Trophoblast cell (in vitro differentiated cells and primary cell): Measurements from ENCODE around the gene PTPRJ.

Experiments used
- DNase-seq, 2 donors: peaks; one replicate each; pipeline ENCODE4 v3.0.0-alpha.2; 2016
- H2AFZ ChIP-seq: 2 replicates; pipeline ENCODE4 v1.6.1; 2013; ENCODE audit warnings: low read length, moderate library complexity, mild to moderate bottlenecking; ENCODE audit not compliant: insufficient read depth, poor library complexity
- H2AK5ac ChIP-seq: 2 replicates; pipeline ENCODE4 v1.6.1; 2013; ENCODE audit warnings: mild to moderate bottlenecking, low read length
- H2BK120ac ChIP-seq: 2 replicates; pipeline ENCODE4 v1.6.1; 2013; ENCODE audit warnings: low read length, mild to moderate bottlenecking, moderate library complexity; ENCODE audit not compliant: insufficient read depth, poor library complexity
- H2BK12ac ChIP-seq: 2 replicates; pipeline ENCODE4 v1.6.1; 2013; ENCODE audit warnings: mild to moderate bottlenecking, low read length, moderate library complexity
- H2BK5ac ChIP-seq: 2 replicates; pipeline ENCODE4 v1.6.1; 2013; ENCODE audit warnings: low read length, low read depth, moderate library complexity, mild to moderate bottlenecking; ENCODE audit not compliant: poor library complexity
- H3K14ac ChIP-seq: 2 replicates; pipeline ENCODE4 v1.6.1; 2013; ENCODE audit warnings: mild to moderate bottlenecking, low read length
- H3K18ac ChIP-seq: 2 replicates; pipeline ENCODE4 v1.6.1; 2013; ENCODE audit warnings: mild to moderate bottlenecking, low read length
- H3K23ac ChIP-seq: 2 replicates; pipeline ENCODE4 v1.6.1; 2013; ENCODE audit warnings: low read length
- H3K27ac ChIP-seq: 2 replicates; pipeline ENCODE4 v1.5.1; 2013; ENCODE audit warnings: low read depth, mild to moderate bottlenecking, inconsistent platforms, low read length, moderate library complexity
- H3K27me3 ChIP-seq: 2 replicates; pipeline ENCODE4 v1.6.1; 2013; ENCODE audit warnings: inconsistent platforms, mild to moderate bottlenecking, low read length, moderate library complexity; ENCODE audit not compliant: insufficient read depth
- H3K36me3 ChIP-seq, 2 experiments: 1 replicate in 1 of 2; 2 replicates in 1 of 2; pipeline ENCODE4 v1.6.1; 2013; ENCODE audit warnings: low read length in 2 of 2, mild to moderate bottlenecking in 2 of 2, moderate library complexity in 1 of 2; ENCODE audit not compliant: insufficient read depth in 2 of 2, control insufficient read depth in 1 of 2
- H3K4ac ChIP-seq: 2 replicates; pipeline ENCODE4 v1.6.1; 2013; ENCODE audit warnings: low read depth, mild to moderate bottlenecking, low read length, moderate library complexity
- H3K4me1 ChIP-seq, 2 experiments: 1 replicate in 1 of 2; 2 replicates in 1 of 2; pipeline ENCODE4 v1.6.1; 2013; ENCODE audit warnings: low read length in 2 of 2, mild to moderate bottlenecking in 2 of 2, moderate library complexity in 1 of 2; ENCODE audit not compliant: insufficient read depth in 2 of 2, control insufficient read depth in 1 of 2
- H3K4me2 ChIP-seq: 2 replicates; pipeline ENCODE4 v1.6.1; 2013; ENCODE audit warnings: inconsistent platforms, mild to moderate bottlenecking, low read length, moderate library complexity
- H3K4me3 ChIP-seq: 2 replicates; pipeline ENCODE4 v1.5.1; 2013; ENCODE audit warnings: mild to moderate bottlenecking, low read depth, low read length, inconsistent platforms
- H3K79me1 ChIP-seq: one replicate; pipeline ENCODE4 v1.6.1; 2013; ENCODE audit warnings: low read length
- H3K79me2 ChIP-seq: 2 replicates; pipeline ENCODE4 v1.6.1; 2013; ENCODE audit warnings: low read length, mild to moderate bottlenecking; ENCODE audit not compliant: control insufficient read depth, insufficient read depth, poor library complexity
- H3K9ac ChIP-seq: 2 replicates; pipeline ENCODE4 v1.6.1; 2013; ENCODE audit warnings: mild to moderate bottlenecking, low read length
- H3K9me3 ChIP-seq: 2 replicates; pipeline ENCODE4 v1.6.1; 2013; ENCODE audit warnings: low read depth, mild to moderate bottlenecking, control low read depth, inconsistent platforms, low read length; ENCODE audit not compliant: insufficient read depth
- H4K12ac ChIP-seq: 2 replicates; pipeline ENCODE4 v1.6.1; 2013; ENCODE audit warnings: low read depth, mild to moderate bottlenecking, low read length, moderate library complexity
- H4K8ac ChIP-seq: 2 replicates; pipeline ENCODE4 v1.6.1; 2013; ENCODE audit warnings: low read depth, mild to moderate bottlenecking, low read length, moderate library complexity
- H4K91ac ChIP-seq: one replicate; pipeline ENCODE4 v1.6.1; 2013; ENCODE audit warnings: low read depth, mild to moderate bottlenecking, low read length, moderate library complexity
- WGBS: extraction: QIAGEN DNeasy Blood & Tissue Kit; methylation state at CpG from one replicate; pipeline ENCODE4 v1.1.7; 2013; ENCODE audit warnings: missing lambda C conversion rate; ENCODE audit not compliant: insufficient read length, insufficient coverage; ENCODE audit errors: extremely low coverage; 5-methylcytosine and 5-hydroxymethylcytosine counted together

Gene PTPRJ

DNA sequence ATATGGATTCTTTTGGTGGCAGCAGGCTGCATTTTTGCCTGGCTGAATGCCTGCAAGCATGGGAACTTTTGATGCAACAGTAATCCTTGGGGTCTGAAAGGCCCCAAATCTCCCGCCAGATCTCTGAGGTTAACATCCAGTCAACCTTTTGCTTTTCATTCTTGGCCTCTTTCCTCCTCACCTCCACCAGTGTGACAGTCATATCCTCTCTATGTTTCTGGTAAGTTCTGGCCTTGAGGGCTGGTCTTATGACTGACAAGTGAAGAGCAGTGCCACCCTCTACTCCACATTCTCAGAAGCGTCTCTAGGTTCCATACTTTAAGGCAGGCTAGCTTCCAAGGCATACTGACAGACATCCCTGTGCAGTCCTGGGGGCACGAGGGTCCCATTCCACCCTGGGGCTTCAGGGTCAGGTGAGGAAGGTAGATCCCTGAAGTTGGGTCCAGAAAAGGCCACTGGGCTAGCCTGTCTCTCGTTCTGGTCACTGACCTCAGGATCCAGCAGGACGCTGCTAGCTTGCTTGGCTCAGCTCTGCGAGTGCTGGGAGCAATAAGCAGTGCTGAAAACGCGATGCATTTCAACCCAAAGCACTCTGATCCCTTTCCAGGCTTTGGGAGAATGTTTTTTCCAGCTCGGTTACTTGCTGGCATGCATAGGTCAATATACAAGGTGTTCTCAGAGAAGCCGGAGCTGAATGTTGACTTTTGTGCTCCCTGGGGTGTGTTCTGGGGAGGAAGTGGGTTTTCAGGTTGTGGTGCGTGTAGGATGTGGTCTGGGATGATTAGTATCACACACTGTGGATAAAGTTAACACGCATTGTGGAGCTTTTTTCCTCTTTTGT is 75.2 kb downstream of the PTPRJ start:
- H3K27me3 ChIP-seq, result no peaks in the 10 kb centered on the region
- H4K91ac ChIP-seq, result no peak overlapping the region
- H3K79me2 ChIP-seq, result no peaks in the 10 kb centered on the region
- no peaks in the 10 kb centered on the region for H3K9me3 ChIP-seq
- H3K9ac ChIP-seq, result no peak overlapping the region
- no peak overlapping the region for H3K18ac ChIP-seq
- no CpG with 5 or more reads among the region's 12 CpGs for WGBS
- no peak for DNase-seq
- no peak overlapping the region for H2AFZ ChIP-seq
- no peak overlapping the region for H3K4ac ChIP-seq
- H3K4me3 ChIP-seq, result no peak overlapping the region
- H2BK5ac ChIP-seq, result no peak overlapping the region
- H3K27ac ChIP-seq, result no peak overlapping the region
- no peak overlapping the region for H2BK12ac ChIP-seq
- H3K4me2 ChIP-seq, result no peak overlapping the region
- H3K4me1 ChIP-seq, result peaks cover 19 to 33% of the 10 kb centered on the region in 2 experiments
- no peak overlapping the region for H3K23ac ChIP-seq
- no peak overlapping the region for H4K12ac ChIP-seq
- no peak overlapping the region for H4K8ac ChIP-seq
- no peaks in the 10 kb centered on the region for H3K36me3 ChIP-seq
- H2BK120ac ChIP-seq, result no peak overlapping the region
- no peak overlapping the region for H2AK5ac ChIP-seq
- peaks cover 4% of the 10 kb centered on the region for H3K79me1 ChIP-seq
- no peak overlapping the region for H3K14ac ChIP-seq

DNA sequence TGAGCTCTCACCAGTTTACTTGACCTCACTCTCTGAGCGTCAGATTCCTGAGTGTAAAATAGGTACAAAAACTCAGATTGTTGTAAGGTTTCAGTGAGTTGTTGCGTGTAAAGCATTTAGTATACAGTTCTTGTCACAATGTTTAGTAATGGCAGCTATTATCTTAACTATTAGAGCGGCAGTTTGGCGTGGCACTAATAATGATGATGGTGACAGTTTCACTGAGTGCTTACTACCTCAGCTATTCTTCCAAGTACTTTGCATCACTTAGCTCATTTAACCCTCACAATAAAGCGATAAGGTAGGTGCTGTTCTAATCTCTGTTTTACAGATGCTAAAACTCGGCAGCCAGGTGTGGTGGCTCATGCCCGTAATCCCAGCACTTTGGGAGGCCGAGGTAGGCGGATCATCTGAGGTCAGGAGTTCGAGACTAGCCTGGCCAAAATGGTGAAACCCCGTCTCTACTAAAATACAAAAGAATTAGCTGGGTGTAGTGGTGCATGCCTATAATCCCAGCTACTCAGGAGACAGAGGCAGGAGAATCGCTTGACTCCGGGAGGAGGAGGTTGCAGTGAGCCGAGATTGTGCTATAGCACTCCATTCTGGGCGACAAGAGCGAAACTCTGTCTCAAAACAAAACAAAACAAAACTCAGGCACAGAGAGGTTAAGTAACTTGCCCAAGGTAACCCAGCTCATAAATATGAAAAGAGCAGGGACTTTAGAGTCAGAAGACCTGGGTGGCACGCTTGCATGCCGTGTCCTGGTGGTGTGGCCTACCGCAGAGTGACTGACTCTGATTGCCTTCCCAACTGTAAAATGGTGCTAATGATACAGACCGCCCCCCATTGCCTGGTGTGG is 76.2 kb downstream of the PTPRJ start:
- no peak overlapping the region for H3K23ac ChIP-seq
- H4K91ac ChIP-seq, result no peak overlapping the region
- H2AK5ac ChIP-seq, result no peak overlapping the region
- H3K36me3 ChIP-seq, result no peaks in the 10 kb centered on the region
- H3K9me3 ChIP-seq, result no peaks in the 10 kb centered on the region
- H2BK12ac ChIP-seq, result no peak overlapping the region
- no peak overlapping the region for H2BK120ac ChIP-seq
- no peak overlapping the region for H2BK5ac ChIP-seq
- peaks cover 4% of the 10 kb centered on the region for H3K79me1 ChIP-seq
- no CpG with 5 or more reads among the region's 20 CpGs for WGBS
- H3K18ac ChIP-seq, result no peak overlapping the region
- H3K79me2 ChIP-seq, result no peaks in the 10 kb centered on the region
- H4K8ac ChIP-seq, result no peak overlapping the region
- no peaks in the 10 kb centered on the region for H3K27me3 ChIP-seq
- no peak overlapping the region for H4K12ac ChIP-seq
- H2AFZ ChIP-seq, result no peak overlapping the region
- no peak overlapping the region for H3K27ac ChIP-seq
- H3K4ac ChIP-seq, result no peak overlapping the region
- H3K4me3 ChIP-seq, result no peak overlapping the region
- DNase-seq, result no peak
- H3K14ac ChIP-seq, result no peak overlapping the region
- H3K4me2 ChIP-seq, result no peak overlapping the region
- H3K4me1 ChIP-seq, result peaks cover 17 to 29% of the 10 kb centered on the region in 2 experiments
- H3K9ac ChIP-seq, result no peak overlapping the region

GRCh38 chr11:48058064-48058463 is 77.7 kb downstream of the PTPRJ start:
- WGBS, result no CpG with 5 or more reads among the region's 2 CpGs
- H3K9ac ChIP-seq, result no peak overlapping the region

DNA sequence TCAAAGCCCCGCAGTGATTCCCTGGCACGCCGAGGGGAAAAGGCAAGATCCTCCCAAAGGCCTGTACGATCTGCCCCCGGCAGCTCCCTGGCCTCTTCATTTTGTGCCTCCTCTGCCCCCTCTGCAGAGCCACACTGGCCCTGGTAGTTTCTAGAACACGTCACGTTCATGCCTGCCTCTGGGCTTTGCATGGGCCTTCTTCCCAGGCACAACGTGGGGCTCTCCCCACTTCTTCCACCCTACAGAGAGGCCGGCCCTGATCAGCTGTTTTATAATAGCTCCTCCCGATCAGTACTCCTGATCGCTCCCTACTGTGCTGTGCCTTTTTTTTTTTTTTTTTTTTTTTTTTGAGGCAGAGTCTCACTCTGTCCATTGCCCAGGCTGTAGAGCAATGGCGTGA is 78.4 kb downstream of the PTPRJ start:
- Histone ChIP-seq H4K12ac (no peak overlapping the region), H3K27me3 (no peaks in the 10 kb centered on the region), H3K9me3 (no peaks in the 10 kb centered on the region), H3K9ac (no peak overlapping the region), H4K8ac (no peak overlapping the region), H3K27ac (no peak overlapping the region), H2AK5ac (no peak overlapping the region), H3K4ac (no peak overlapping the region), H3K4me1 (peaks cover 5 to 18% of the 10 kb centered on the region in 2 experiments), H3K4me3 (no peak overlapping the region), H3K23ac (no peak overlapping the region), H3K36me3 (no peaks in the 10 kb centered on the region), H3K4me2 (no peak overlapping the region), H4K91ac (no peak overlapping the region), H3K18ac (no peak overlapping the region), H2BK120ac (no peak overlapping the region), H2BK5ac (no peak overlapping the region), H3K14ac (no peak overlapping the region), H2BK12ac (no peak overlapping the region), H2AFZ (no peak overlapping the region), H3K79me2 (no peaks in the 10 kb centered on the region), H3K79me1 (no peaks in the 10 kb centered on the region)
- WGBS, result no CpG with 5 or more reads among the region's 12 CpGs
- DNase-seq, result no peak

More at GRCh38 chr11:48058064-48058463, 77.7 kb downstream of the PTPRJ start:
- Histone ChIP-seq H3K4me2 (no peak overlapping the region), H3K4me1 (peaks cover 5 to 18% of the 10 kb centered on the region in 2 experiments), H2AK5ac (no peak overlapping the region), H3K27me3 (no peaks in the 10 kb centered on the region), H2AFZ (no peak overlapping the region), H3K4ac (no peak overlapping the region), H3K9me3 (no peaks in the 10 kb centered on the region), H3K18ac (no peak overlapping the region), H3K79me2 (no peaks in the 10 kb centered on the region), H3K79me1 (no peaks in the 10 kb centered on the region), H3K27ac (no peak overlapping the region), H4K12ac (no peak overlapping the region), H4K91ac (no peak overlapping the region), H3K36me3 (no peaks in the 10 kb centered on the region), H3K14ac (no peak overlapping the region), H3K4me3 (no peak overlapping the region), H2BK5ac (no peak overlapping the region), H2BK12ac (no peak overlapping the region), H4K8ac (no peak overlapping the region), H3K23ac (no peak overlapping the region), H2BK120ac (no peak overlapping the region)
- no peak for DNase-seq
